GM19351 (cell line): ENCODE measurements around the gene SHISA5.

Source experiments
- ATAC-seq: cut with Tn5 transposase; IDR thresholded peaks from one replicate; pipeline ENCODE4 v1.9.1; 2021; ENCODE audit warnings: mild to moderate bottlenecking, moderate library complexity; ENCODE audit not compliant: unreplicated experiment

The SHISA5 gene

DNA sequence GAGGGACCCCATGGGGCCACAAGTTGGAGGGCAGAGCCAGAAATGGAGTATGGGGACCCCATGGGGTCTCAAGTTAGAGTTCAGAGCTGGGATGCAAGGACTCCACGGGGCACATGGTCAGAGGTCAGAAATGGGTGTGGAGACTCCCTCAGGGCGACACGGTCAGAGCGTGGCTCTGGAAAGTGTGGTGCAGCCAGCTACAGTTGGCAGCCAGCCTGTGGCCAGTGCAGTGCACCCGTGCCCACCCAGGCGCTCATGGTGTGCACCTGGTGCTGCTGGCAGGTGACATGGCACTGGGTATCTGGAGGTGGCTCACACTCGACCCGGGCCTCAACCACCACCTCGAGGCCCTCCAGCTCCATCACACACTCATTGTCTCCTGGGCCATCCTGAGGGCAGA, 85.3 kb downstream of the SHISA5 start:
- ATAC-seq, result no peak

DNA sequence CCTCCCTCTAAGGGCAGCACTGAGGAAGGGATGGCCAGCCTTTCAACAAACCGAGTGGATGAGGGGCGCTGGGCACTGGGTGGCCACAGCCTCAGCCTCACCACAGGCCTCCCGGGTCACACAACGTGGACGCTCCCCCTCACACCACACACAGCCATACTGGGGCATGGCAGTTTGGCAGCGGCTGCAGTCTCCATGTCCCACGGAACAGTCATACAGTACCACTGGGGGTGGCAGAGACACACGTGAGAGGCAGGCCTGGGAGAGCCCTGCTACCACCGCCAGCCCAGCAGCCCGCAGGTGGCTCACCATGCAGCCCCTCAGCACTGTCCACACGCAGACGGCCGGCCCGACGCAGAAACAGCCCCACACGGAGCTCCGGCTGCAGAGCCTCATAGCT, 85.8 kb downstream of the SHISA5 start:
- no peak for ATAC-seq
